GM23338 (cell line): Measurements from ENCODE around the gene PHOX2B. TPM values are rescaled to one million over a fixed set of nuclear protein-coding genes. Genes with fewer than 3 reads are reported as not detected.

Experiments
- ATAC-seq: fragments of 200-7000 bp; cut with Tn5 transposase; 3 replicates; pipeline ENCODE4 v1.9.1; 2020
- DNase-seq: peaks from one replicate; pipeline ENCODE4 v3.0.0-alpha.2; 2015; ENCODE audit warnings: low spot score
- H2AFZ ChIP-seq: fragments of 200-600 bp; sonication (generic); 2 replicates; pipeline ENCODE4 v1.8.0; 2016; ENCODE audit warnings: antibody characterized with exemption, mild to moderate bottlenecking, moderate library complexity
- H3F3A ChIP-seq: fragments of 200-600 bp; sonication (generic); replicated peaks from 2 replicates; pipeline ENCODE4 v1.8.0; 2017; ENCODE audit warnings: antibody characterized with exemption, mixed run types, low read depth
- H3K27ac ChIP-seq: fragments of 200-600 bp; sonication (generic); 2 replicates; pipeline ENCODE4 v1.6.1; 2016; ENCODE audit warnings: low read depth
- H3K27me3 ChIP-seq: fragments of 200-600 bp; sonication (generic); 2 replicates; pipeline ENCODE4 v1.8.0; 2016; ENCODE audit warnings: mild to moderate bottlenecking, mixed run types, moderate library complexity; ENCODE audit not compliant: insufficient read depth
- H3K36me3 ChIP-seq: fragments of 200-600 bp; sonication (generic); 2 replicates; pipeline ENCODE4 v1.8.0; 2016; ENCODE audit warnings: mild to moderate bottlenecking; ENCODE audit not compliant: insufficient read depth
- H3K4me1 ChIP-seq: fragments of 200-600 bp; sonication (generic); 2 replicates; pipeline ENCODE4 v1.8.0; 2016; ENCODE audit warnings: mild to moderate bottlenecking, moderate library complexity; ENCODE audit not compliant: insufficient read depth
- H3K4me2 ChIP-seq: fragments of 200-600 bp; sonication (generic); 2 replicates; pipeline ENCODE4 v1.7.1; 2017; ENCODE audit warnings: mixed run types
- H3K4me3 ChIP-seq: fragments of 200-600 bp; sonication (generic); 2 replicates; pipeline ENCODE4 v1.6.1; 2016; ENCODE audit warnings: mixed run types
- H3K79me2 ChIP-seq: fragments of 200-600 bp; sonication (generic); replicated peaks from 2 replicates; pipeline ENCODE4 v1.8.0; 2017; ENCODE audit warnings: mild to moderate bottlenecking; ENCODE audit not compliant: insufficient read depth
- H3K9me2 ChIP-seq: fragments of 200-600 bp; sonication (generic); 2 replicates; pipeline ENCODE4 v1.8.0; 2017; ENCODE audit not compliant: insufficient read depth
- H4K20me1 ChIP-seq: fragments of 200-600 bp; sonication (generic); replicated peaks from 2 replicates; pipeline ENCODE4 v1.8.0; 2017; ENCODE audit warnings: mild to moderate bottlenecking; ENCODE audit not compliant: insufficient read depth
- H3K27ac Mint-ChIP-seq: 2 replicates; pipeline ENCODE4 v1.8.0; 2020; ENCODE audit warnings: inconsistent platforms, mild to moderate bottlenecking, moderate library complexity, mixed read lengths
- H3K27me3 Mint-ChIP-seq: 3 replicates; pipeline ENCODE4 v1.8.0; 2022; ENCODE audit warnings: low read depth, mild to moderate bottlenecking, moderate library complexity, mixed read lengths, inconsistent platforms; ENCODE audit not compliant: insufficient read depth, poor library complexity
- H3K36me3 Mint-ChIP-seq: 3 replicates; pipeline ENCODE4 v1.8.0; 2021; ENCODE audit warnings: low read depth, mild to moderate bottlenecking, inconsistent platforms, moderate library complexity, mixed read lengths
- H3K4me1 Mint-ChIP-seq: 3 replicates; pipeline ENCODE4 v1.8.0; 2020; ENCODE audit warnings: mild to moderate bottlenecking, inconsistent platforms, mixed read lengths
- H3K4me3 Mint-ChIP-seq: 3 replicates; pipeline ENCODE4 v1.8.0; 2021; ENCODE audit warnings: moderate library complexity, mild to moderate bottlenecking, inconsistent platforms, mixed read lengths
- H3K9me3 Mint-ChIP-seq: 3 replicates; pipeline ENCODE4 v1.8.0; 2020; ENCODE audit warnings: moderate library complexity, mild to moderate bottlenecking, inconsistent platforms, mixed read lengths
- CREB1 ChIP-seq: fragments of 250-450 bp; sonication (Bioruptor Pico); IDR thresholded peaks from 2 replicates; pipeline ENCODE4 v1.5.0; 2020; ENCODE audit warnings: low read depth, mild to moderate bottlenecking, moderate library complexity
- CTCF ChIP-seq, 2 experiments: fragments of 200-600 bp in 1 of 2; sonication (generic) in 1 of 2; conservative IDR thresholded peaks; 2 replicates each; pipeline versions ENCODE4 v1.5.1 to v1.6.1; 2016 to 2017; ENCODE audit warnings: antibody characterized with exemption in 2 of 2, low read depth in 2 of 2, mild to moderate bottlenecking in 2 of 2, moderate library complexity in 1 of 2
- ETS1 ChIP-seq: IDR thresholded peaks from 2 replicates; pipeline ENCODE4 v1.6.1; 2016; ENCODE audit warnings: antibody characterized with exemption
- EZH2 ChIP-seq: fragments of 200-600 bp; sonication (generic); IDR thresholded peaks from one replicate; pipeline ENCODE4 v1.8.0; 2017; ENCODE audit warnings: antibody characterized with exemption, mild to moderate bottlenecking, low read depth; ENCODE audit not compliant: unreplicated experiment
- EZH2phosphoT487 ChIP-seq: fragments of 200-600 bp; sonication (generic); IDR thresholded peaks from one replicate; pipeline ENCODE4 v1.8.1; 2018; ENCODE audit warnings: antibody characterized with exemption; ENCODE audit not compliant: unreplicated experiment
- JUNB ChIP-seq: IDR thresholded peaks from one replicate; pipeline ENCODE4 v1.6.1; 2016; ENCODE audit warnings: antibody characterized with exemption; ENCODE audit not compliant: unreplicated experiment
- REST ChIP-seq: IDR thresholded peaks from one replicate; pipeline ENCODE4 v1.6.1; 2018; ENCODE audit warnings: antibody characterized with exemption; ENCODE audit not compliant: unreplicated experiment
- STAT1 ChIP-seq: IDR thresholded peaks from one replicate; pipeline ENCODE4 v1.6.1; 2016; ENCODE audit warnings: antibody characterized with exemption; ENCODE audit not compliant: unreplicated experiment
- ZNF114 ChIP-seq: fragments of 250-450 bp; sonication (Bioruptor Pico); IDR thresholded peaks from 2 replicates; pipeline ENCODE4 v1.5.0; 2020; ENCODE audit warnings: mild to moderate bottlenecking, moderate library complexity
- ZNF462 ChIP-seq: fragments of 250-450 bp; sonication (Bioruptor Pico); IDR thresholded peaks from 2 replicates; pipeline ENCODE4 v1.5.0; 2020; ENCODE audit warnings: mild to moderate bottlenecking, moderate library complexity
- polyA plus RNA-seq: library from polyadenylated mRNA; unstranded; fragments of >200 nt; fragmentation: Nextera tagmentation; extraction: Ambion mirVana; gene quantifications from 2 replicates; pipeline ENCODE4 v1.2.1, GENCODE V29; 2016
- total RNA-seq: library from RNA; depleted of rRNA; stranded (reverse); fragments of >200 nt; shearing (Covaris generic); gene quantifications from 2 replicates; pipeline ENCODE4 v1.2.3, GENCODE V29; 2014

The PHOX2B gene
- total and polyA plus RNA-seq, 2 experiments from 2014 or later = not detected

GRCh38 chr4:41702770-41703169, 45.8 kb downstream of the PHOX2B start:
- Histone ChIP-seq H3K36me3 (no peaks in the 10 kb centered on the region), H4K20me1 (no peaks in the 10 kb centered on the region), H3K27me3 (no peaks in the 10 kb centered on the region), H3K79me2 (no peaks in the 10 kb centered on the region), H3K4me3 (no peak overlapping the region), H3K27ac (no peak overlapping the region), H3K4me2 (no peak overlapping the region), H3K9me2 (no peaks in the 10 kb centered on the region), H3K4me1 (no peaks in the 10 kb centered on the region), H3F3A (no peaks in the 10 kb centered on the region), H2AFZ (no peak overlapping the region)
- DNase-seq (no peak), ATAC-seq (no peak)
- TF ChIP-seq ZNF114 (CRISPR knock-in tag) (no peak), CREB1 (CRISPR knock-in tag) (no peak), ZNF462 (no peak), STAT1 (no peak), EZH2 (no peak), EZH2phosphoT487 (no peak), CTCF (conservative IDR thresholded peaks at IDR 0.05; ENCODE audit: low read depth in 2 of 2) (no peak), JUNB (no peak), REST (no peak), ETS1 (no peak)
- H3K27ac Mint-ChIP-seq = no peak overlapping the region
- no peaks in the 10 kb centered on the region for H3K27me3 Mint-ChIP-seq
- no peaks in the 10 kb centered on the region for H3K36me3 Mint-ChIP-seq
- H3K4me3 Mint-ChIP-seq = no peak overlapping the region
- no peaks in the 10 kb centered on the region for H3K4me1 Mint-ChIP-seq
- no peaks in the 10 kb centered on the region for H3K9me3 Mint-ChIP-seq
